Activated CD4-positive, alpha-beta T cell treated with anti-CD3 and anti-CD28 coated beads, Interleukin-2, amount 50 U/mL, for 4 hours (primary cell): ENCODE measurements around the gene LRRC8D.
A peak's percentile ranks its signal among the peaks of the same experiment; 100 is the strongest.
"Not testable (repeated sequence)": the region's sequence is repeated elsewhere in the genome, so short reads cannot be mapped to it uniquely, and the experiment has no call there.

ENCODE experiments used
- DNase-seq, 2 experiments: peaks; one replicate each; pipeline ENCODE4 v3.0.0-alpha.2; 2020

Gene LRRC8D

GRCh38 chr1:89820422-89821321 lies at the start of gene LRRC8D:
Gene LRRC8D (plus strand): TSS chr1:89821032. CDS start chr1:89933069, 112,037 bp downstream.
- DNase-seq, result peak; percentile 18 to 37

DNA sequence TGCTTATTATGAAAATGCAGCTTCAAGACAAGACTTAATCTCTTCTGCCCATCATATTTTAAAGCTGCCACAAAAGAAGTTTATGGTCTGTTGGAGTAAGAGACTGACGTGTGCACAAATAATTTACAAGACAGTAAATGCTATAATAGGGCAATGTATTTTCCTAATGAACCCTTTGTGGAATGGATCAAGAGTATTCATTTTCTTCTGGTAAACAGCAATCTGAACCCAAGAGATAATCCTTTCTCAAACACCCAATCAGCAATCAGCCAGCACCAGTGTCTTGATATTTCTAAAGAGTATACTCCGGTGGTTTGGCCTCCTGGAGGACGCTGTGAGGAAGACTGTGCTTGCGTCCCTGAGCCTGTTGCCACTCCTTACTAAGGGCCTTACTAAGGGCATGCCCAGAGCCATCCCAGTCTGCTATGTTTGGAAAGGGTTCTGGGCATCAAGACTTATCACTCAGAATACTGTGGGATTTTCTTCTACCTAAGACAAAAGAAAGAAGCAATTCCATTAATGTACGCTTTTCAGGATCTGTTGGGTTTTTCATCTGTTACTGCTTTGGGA lies 48.8 kb upstream of the LRRC8D start:
- no peak for DNase-seq

GRCh38 chr1:89776104-89776503 lies 44.7 kb upstream of the LRRC8D start:
- not testable (repeated sequence) for DNase-seq

DNA sequence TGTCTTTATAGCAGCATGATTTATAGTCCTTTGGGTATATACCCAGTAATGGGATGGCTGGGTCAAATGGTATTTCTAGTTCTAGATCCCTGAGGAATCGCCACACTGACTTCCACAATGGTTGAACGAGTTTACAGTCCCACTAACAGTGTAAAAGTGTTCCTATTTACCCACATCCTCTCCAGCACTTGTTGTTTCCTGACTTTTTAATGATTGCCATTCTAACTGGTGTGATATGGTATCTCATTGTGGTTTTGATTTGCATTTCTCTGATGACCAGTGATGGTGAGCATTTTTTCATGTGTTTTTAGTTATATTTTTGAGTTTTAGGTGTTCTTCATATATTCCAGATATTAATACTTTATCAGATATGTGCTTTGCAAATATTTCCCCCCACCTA lies 43.6 kb upstream of the LRRC8D start:
- DNase-seq, result not testable (repeated sequence)

GRCh38 chr1:89779151-89779940 lies 41.5 kb upstream of the LRRC8D start:
- peak in 1 of 2 experiments; percentile 11 for DNase-seq

GRCh38 chr1:89780721-89781120 lies 40.1 kb upstream of the LRRC8D start:
- DNase-seq, result no peak

- peak; percentile 79 to 83 for DNase-seq
Observed at GRCh38 chr1:89781494-89782126, 39.2 kb upstream of the LRRC8D start.

GRCh38 chr1:89786628-89787214 lies 34.1 kb upstream of the LRRC8D start:
- DNase-seq, result no peak

DNA sequence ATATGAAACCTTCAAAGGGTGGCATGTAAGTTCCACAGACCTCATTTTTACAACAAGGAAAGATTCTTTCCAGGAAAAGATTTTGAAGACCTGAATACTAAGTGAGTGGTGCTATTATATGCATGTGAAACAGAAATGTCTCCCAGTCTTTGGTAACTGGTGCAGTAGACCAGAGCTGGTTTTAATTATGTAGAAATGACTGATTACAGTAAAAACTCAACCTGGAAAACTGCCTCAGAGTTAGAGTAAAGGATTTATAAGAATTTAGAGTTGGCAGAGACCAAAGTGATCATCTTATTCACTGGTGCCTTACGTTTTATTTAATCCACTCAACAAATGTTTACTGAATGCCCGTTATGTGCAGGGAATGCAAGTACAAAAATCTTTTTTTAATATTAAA lies 30.2 kb upstream of the LRRC8D start:
- DNase-seq, result no peak

DNA sequence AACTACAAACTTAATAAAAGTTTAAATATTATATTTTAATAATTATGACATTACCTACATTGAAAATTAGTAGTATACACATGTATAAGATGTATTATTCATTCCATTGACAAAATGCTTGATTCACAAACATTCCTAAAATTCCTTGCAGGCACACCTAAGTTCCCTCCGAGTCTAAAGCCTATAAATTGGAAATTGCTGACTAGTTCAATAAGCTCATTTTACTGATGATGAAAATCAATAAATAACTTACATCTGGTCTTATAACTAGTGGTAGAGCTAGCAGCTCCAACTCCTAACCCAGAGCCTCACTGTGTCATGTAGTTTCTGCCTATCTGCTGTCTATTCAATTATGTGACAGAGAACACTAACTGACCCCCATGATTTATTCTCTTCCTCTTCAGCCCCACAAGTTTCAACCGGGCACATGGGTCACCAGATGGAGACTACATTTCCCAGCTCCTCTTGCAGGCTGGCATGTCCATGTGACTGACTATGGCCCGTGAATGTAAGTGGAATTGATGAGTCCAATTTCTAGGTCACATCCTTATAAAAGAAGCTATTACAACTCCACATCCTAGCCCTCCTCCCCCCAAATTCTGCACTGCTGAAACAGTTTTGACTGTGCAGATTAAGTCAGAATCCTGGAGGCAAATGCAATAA lies 29.6 kb upstream of the LRRC8D start:
- DNase-seq, result no peak

DNA sequence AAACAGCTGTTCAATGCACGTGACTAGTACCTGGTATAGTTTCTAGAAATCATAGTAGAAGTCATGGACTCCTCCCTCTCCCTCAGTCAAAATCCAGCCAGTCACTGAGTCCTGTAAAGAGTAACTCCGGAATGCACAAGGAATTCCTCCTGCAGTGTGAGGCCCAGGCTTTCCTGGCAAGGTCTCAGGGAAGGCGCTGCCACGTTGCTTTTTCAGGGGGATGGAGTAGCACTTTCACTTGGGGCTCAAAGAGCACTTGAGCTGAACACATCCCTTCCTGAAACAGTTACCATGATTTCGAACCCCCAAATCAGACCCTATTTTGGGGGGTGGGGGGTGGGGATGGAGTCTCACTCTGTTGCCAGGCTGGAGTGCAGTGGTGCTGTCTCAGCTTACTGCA lies 26.4 kb upstream of the LRRC8D start:
- DNase-seq, result no peak

- DNase-seq, result not testable (repeated sequence)
Observed at GRCh38 chr1:89795571-89795970, 25.3 kb upstream of the LRRC8D start.

DNA sequence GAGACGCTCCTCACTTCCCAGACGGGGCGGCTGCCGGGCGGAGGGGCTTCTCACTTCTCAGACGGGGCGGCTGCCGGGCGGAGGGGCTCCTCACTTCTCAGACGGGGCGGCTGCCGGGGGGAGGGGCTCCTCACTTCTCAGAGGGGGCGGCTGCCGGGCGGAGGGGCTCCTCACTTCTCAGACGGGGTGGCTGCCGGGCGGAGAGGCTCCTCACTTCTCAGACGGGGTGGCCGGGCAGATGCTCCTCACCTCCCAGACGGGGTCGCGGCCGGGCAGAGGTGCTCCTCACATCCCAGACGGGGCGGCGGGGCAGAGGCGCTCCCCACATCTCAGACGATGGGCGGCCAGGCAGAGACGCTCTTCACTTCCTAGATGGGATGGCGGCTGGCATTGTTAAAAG lies 23.0 kb upstream of the LRRC8D start:
- DNase-seq, result not testable (repeated sequence)

DNA sequence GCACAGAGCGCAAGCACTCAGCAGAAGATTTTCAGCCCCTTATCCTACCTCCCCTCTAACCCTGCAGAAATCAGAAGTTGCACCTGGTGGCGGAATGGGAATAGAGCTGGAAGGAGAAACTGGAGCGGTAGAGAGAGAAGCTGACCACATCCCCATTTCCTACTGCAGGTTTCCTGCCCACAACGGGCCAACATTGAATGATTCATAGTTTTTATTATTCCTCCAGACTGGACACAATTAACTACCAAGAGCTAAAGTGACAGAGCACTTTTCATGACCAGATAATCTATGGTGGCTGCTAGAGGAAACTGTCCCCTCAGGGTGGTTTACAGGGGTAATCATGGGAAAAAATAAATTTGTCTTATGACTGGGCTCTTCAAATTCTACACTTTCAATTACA lies 21.3 kb upstream of the LRRC8D start:
- no peak for DNase-seq

DNA sequence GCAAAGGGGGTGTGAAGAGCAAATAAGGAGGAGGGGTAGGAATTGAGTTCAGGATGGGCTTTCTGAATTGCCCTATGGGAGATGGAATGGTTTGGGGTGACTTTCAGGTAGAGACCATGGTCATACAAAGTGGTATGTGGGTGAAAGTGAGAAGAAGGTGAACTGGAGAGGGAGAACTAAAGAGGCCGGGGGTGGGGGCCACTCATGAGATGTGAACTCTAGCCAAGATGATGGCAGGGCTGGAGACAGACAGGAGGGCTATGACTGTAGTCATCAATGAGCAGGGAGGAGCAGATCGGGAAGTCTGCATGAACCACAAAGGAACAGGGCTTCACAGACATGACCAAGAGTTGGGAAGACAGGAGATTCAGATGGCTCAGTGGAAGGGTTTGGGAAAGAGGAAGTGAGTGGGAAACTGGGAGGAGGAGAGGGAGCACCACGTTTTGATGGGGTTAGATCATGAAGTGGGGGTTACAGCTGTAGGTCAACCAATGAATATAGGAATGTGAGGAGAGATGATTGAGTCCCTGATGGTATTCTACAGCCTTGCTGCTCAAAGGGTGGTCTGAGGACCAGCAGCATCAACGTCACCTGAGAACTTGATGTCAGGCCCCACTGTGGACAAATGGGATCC lies 20.7 kb upstream of the LRRC8D start:
- DNase-seq, result no peak

DNA sequence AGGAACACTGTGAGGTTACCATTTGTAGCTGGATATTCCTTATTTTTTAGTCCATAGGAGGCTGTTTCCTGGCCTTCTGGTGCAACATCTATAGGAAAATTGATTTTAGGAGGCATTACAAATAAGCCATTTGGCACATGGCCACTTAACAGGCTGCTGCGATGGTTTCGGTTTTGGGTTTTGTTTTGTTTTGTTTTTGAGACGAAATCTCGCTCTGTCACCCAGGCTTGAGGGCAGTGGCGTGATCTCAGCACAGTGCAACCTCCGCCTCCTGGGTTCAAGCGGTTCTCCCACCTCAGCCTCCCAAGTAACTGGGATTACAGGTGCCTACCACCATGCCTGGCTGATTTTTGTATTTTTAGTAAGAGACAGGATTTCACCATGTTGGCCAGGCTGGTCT lies 20.1 kb upstream of the LRRC8D start:
- no peak for DNase-seq

- DNase-seq, result no peak
Observed at GRCh38 chr1:89802051-89802450, 18.8 kb upstream of the LRRC8D start.

- no peak for DNase-seq
Observed at GRCh38 chr1:89802841-89803240, 18.0 kb upstream of the LRRC8D start.

DNA sequence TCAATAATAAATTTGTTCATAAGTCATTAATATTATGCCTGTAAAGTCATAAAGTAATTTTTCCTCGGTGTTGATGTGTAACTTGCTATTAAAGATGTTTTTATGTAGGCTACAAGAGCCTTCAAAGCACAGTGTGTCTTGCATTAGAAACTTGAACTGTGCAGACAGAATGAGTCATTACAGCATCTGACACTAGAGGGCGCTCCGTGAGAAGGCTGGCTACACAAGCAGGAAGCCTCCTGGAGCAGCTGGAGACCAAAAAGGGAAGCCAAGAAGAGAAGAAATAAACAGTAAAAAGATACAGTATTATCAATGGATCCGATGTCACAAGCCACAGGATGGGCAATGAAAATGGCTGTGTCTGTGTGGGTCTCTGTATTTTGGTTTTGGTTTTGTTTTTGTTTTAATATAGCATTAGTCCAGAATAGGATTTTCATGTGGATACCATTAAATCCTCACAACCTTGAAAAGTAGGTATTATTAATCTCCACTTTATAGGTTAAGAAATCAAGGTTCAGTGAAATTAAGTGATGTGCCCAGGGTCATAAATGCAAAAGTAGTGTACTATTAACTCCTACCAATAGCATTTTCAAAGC lies 16.1 kb upstream of the LRRC8D start:
- DNase-seq, result peak; percentile 85 to 89

DNA sequence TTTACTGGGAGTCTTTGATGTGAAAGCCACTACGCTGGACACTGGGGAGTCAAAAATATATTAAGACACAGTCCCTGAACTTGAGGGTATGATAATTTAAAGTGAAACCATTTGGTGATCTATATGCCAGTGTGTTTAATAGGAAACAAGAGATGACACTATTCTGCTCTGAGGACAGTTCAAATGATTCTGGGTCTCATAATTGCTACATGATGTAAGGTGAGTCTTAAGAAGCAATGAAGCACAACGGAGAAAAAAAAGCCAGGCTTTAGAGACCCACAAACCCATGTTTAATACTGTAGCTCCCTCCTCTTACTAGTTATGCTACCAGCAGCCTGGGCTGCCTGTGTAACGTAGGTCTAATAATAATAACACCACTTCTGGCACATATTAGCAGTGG lies 14.2 kb upstream of the LRRC8D start:
- DNase-seq, result no peak

GRCh38 chr1:89807503-89807902 lies 13.3 kb upstream of the LRRC8D start:
- DNase-seq, result no peak
